ENCODE measurements around the gene CAPS2.

Gene CAPS2

DNA sequence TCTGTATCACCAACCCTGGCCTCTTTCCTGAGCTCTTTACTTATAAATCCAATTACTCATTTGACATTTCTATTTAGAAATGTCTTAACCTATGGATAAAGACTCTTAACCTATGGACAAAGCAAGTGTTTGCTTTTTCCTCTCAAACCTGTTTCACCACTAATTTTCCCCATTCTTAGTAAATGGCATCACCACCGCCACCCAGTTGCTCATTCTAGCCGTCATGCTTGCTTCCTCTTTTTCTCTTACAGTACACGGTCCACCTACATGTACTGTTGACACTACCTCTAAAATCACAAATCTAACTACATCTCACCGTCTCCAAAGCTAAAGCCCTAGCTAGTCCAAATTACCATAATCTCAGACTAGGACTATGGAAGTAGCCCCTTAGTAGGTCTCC lies 60.0 kb downstream of the CAPS2 start:
- Histone ChIP-seq H2BK5ac (ENCODE audit: low read depth, low read length, poor library complexity, severe bottlenecking) (no peak overlapping the region), H3K9ac (ENCODE audit: low read length) (no peak overlapping the region), H4K91ac (ENCODE audit: low read length) (no peak overlapping the region), H3K4me2 (ENCODE audit: low read length, poor library complexity, severe bottlenecking) (no peak overlapping the region), H2BK12ac (ENCODE audit: low read length in 2 of 2) (no peak overlapping the region), H2BK120ac (ENCODE audit: low read depth, low read length) (no peak overlapping the region), H4K8ac (ENCODE audit: low read length) (no peak overlapping the region), H3K23ac (ENCODE audit: low read length in 2 of 2) (no peak overlapping the region), H3K4me3 (ENCODE audit: insufficient read depth in 1 of 2, low read depth in 1 of 2, low read length in 2 of 2) (no peak overlapping the region), H3K36me3 (ENCODE audit: control insufficient read depth in 1 of 2, insufficient read depth in 2 of 2, low read depth in 1 of 2, low read length in 2 of 2) (no peaks in the 10 kb centered on the region), H2AK5ac (ENCODE audit: low read length, severe bottlenecking) (no peak overlapping the region), H2AFZ (ENCODE audit: low read depth, low read length) (no peak overlapping the region), H2BK15ac (ENCODE audit: low read depth, poor library complexity, severe bottlenecking) (no peak overlapping the region), H3K79me1 (replicated peaks; ENCODE audit: low read length, poor library complexity, severe bottlenecking) (no peaks in the 10 kb centered on the region), H3K4me1 (ENCODE audit: control insufficient read depth, insufficient read depth, low read depth, low read length) (no peaks in the 10 kb centered on the region), H3K27me3 (ENCODE audit: control insufficient read depth in 1 of 2, insufficient read depth in 1 of 2, low read length in 2 of 2) (no peaks in the 10 kb centered on the region), H3K9me3 (ENCODE audit: control insufficient read depth, low read length) (peaks cover 9% of the 10 kb centered on the region), H3K4ac (ENCODE audit: low read depth in 1 of 2, low read length in 2 of 2) (no peak overlapping the region), H3K14ac (ENCODE audit: low read length in 2 of 2) (no peak overlapping the region), H3K27ac (ENCODE audit: low read length, poor library complexity, severe bottlenecking) (no peak overlapping the region), H3K18ac (ENCODE audit: low read depth in 1 of 2, low read length in 2 of 2) (no peak overlapping the region)
- no peak for DNase-seq
- WGBS = 86% methylated on average over 4 of the region's 4 CpGs

DNA sequence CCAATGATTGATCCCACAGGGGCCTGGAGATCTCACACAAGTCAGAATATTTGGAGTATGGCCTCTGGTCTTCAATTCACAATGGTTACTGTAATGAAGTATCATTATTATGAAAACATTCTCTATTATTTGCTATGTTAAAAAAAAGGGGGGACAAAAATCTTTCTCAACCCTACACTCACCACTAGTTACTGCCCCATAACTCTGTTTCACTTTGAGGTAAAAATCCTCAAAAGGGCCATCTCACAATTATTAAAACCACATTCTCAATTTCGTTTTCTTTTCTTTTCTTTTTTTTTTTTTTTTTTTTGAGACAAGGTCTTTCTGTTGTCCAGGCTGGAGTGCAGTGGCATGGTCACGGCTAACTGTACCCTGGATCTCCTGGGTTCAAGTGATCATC lies 60.9 kb downstream of the CAPS2 start:
- no peak overlapping the region for H3K14ac ChIP-seq (ENCODE audit: low read length in 2 of 2)
- no peaks in the 10 kb centered on the region for H3K36me3 ChIP-seq (ENCODE audit: control insufficient read depth in 1 of 2, insufficient read depth in 2 of 2, low read depth in 1 of 2, low read length in 2 of 2)
- H3K27me3 ChIP-seq (ENCODE audit: control insufficient read depth in 1 of 2, insufficient read depth in 1 of 2, low read length in 2 of 2) = no peaks in the 10 kb centered on the region
- H2BK5ac ChIP-seq (ENCODE audit: low read depth, low read length, poor library complexity, severe bottlenecking) = no peak overlapping the region
- H3K4me2 ChIP-seq (ENCODE audit: low read length, poor library complexity, severe bottlenecking) = no peak overlapping the region
- no peak overlapping the region for H2AK5ac ChIP-seq (ENCODE audit: low read length, severe bottlenecking)
- no peak for DNase-seq
- no peak overlapping the region for H3K18ac ChIP-seq (ENCODE audit: low read depth in 1 of 2, low read length in 2 of 2)
- H4K8ac ChIP-seq (ENCODE audit: low read length) = no peak overlapping the region
- no peak overlapping the region for H3K27ac ChIP-seq (ENCODE audit: low read length, poor library complexity, severe bottlenecking)
- no peak overlapping the region for H3K23ac ChIP-seq (ENCODE audit: low read length in 2 of 2)
- H2BK120ac ChIP-seq (ENCODE audit: low read depth, low read length) = no peak overlapping the region
- H2AFZ ChIP-seq (ENCODE audit: low read depth, low read length) = no peak overlapping the region
- H3K9ac ChIP-seq (ENCODE audit: low read length) = no peak overlapping the region
- no peak overlapping the region for H3K4ac ChIP-seq (ENCODE audit: low read depth in 1 of 2, low read length in 2 of 2)
- peaks cover 13% of the 10 kb centered on the region for H3K9me3 ChIP-seq (ENCODE audit: control insufficient read depth, low read length)
- H2BK15ac ChIP-seq (ENCODE audit: low read depth, poor library complexity, severe bottlenecking) = no peak overlapping the region
- 83% methylated on average over 2 of the region's 2 CpGs for WGBS
- no peaks in the 10 kb centered on the region for H3K4me1 ChIP-seq (ENCODE audit: control insufficient read depth, insufficient read depth, low read depth, low read length)
- H3K4me3 ChIP-seq (ENCODE audit: insufficient read depth in 1 of 2, low read depth in 1 of 2, low read length in 2 of 2) = no peak overlapping the region
- H4K91ac ChIP-seq (ENCODE audit: low read length) = no peak overlapping the region
- H3K79me1 ChIP-seq (replicated peaks; ENCODE audit: low read length, poor library complexity, severe bottlenecking) = no peaks in the 10 kb centered on the region
- no peak overlapping the region for H2BK12ac ChIP-seq (ENCODE audit: low read length in 2 of 2)

DNA sequence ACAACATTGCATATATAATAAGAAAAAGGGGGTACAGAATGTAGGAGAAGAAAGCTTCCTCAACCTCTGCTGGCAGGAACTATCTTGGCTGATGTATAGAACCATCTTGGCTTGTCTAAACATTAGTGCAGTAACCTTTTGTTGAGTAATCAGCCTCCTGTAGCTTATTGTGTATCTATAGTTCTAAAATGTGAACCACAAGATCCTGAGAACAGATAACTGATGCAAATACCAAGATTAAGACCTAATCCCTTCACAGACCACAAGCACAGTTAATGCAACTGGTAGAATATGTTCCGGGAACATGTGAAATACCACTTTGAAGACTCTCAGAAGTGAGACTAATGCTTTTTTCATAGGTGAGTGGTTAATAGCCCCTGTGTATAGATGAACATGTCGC lies 69.8 kb downstream of the CAPS2 start:
- Histone ChIP-seq H2BK15ac (ENCODE audit: low read depth, poor library complexity, severe bottlenecking) (no peak overlapping the region), H2BK5ac (ENCODE audit: low read depth, low read length, poor library complexity, severe bottlenecking) (no peak overlapping the region), H4K8ac (ENCODE audit: low read length) (no peak overlapping the region), H2BK12ac (ENCODE audit: low read length in 2 of 2) (no peak overlapping the region), H3K14ac (ENCODE audit: low read length in 2 of 2) (no peak overlapping the region), H3K9ac (ENCODE audit: low read length) (no peak overlapping the region), H2BK120ac (ENCODE audit: low read depth, low read length) (no peak overlapping the region), H2AK5ac (ENCODE audit: low read length, severe bottlenecking) (no peak overlapping the region), H4K91ac (ENCODE audit: low read length) (no peak overlapping the region), H3K9me3 (ENCODE audit: control insufficient read depth, low read length) (peaks cover 5% of the 10 kb centered on the region), H3K4me3 (ENCODE audit: insufficient read depth in 1 of 2, low read depth in 1 of 2, low read length in 2 of 2) (no peak overlapping the region), H3K18ac (ENCODE audit: low read depth in 1 of 2, low read length in 2 of 2) (no peak overlapping the region), H3K4me2 (ENCODE audit: low read length, poor library complexity, severe bottlenecking) (no peak overlapping the region), H3K23ac (ENCODE audit: low read length in 2 of 2) (no peak overlapping the region), H3K27ac (ENCODE audit: low read length, poor library complexity, severe bottlenecking) (no peak overlapping the region), H2AFZ (ENCODE audit: low read depth, low read length) (no peak overlapping the region), H3K4ac (ENCODE audit: low read depth in 1 of 2, low read length in 2 of 2) (no peak overlapping the region), H3K79me1 (replicated peaks; ENCODE audit: low read length, poor library complexity, severe bottlenecking) (no peaks in the 10 kb centered on the region), H3K27me3 (ENCODE audit: control insufficient read depth in 1 of 2, insufficient read depth in 1 of 2, low read length in 2 of 2) (no peaks in the 10 kb centered on the region), H3K4me1 (ENCODE audit: control insufficient read depth, insufficient read depth, low read depth, low read length) (no peaks in the 10 kb centered on the region), H3K36me3 (ENCODE audit: control insufficient read depth in 1 of 2, insufficient read depth in 2 of 2, low read depth in 1 of 2, low read length in 2 of 2) (no peaks in the 10 kb centered on the region)
- 68% methylated on average over 1 of the region's 2 CpGs for WGBS
- peak; percentile 44 for DNase-seq

DNA sequence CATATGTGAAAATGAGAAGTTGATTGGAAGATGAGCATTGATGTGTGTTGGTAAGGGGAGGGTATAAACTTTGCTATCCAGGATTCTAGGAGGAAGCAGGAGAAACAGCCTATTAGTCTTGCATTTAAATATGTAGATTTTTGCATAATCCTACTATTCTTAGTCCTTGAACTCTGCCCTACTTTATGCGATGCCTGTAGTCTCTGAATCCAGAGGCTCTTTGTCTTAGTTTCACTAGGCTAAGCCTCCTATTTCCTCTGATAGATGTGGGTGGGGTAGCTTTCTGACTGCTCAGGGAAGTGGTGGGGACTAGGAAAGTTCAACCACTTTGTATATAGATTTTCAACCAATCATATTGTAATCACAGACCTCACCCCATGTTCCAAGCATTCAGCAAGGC lies 71.0 kb downstream of the CAPS2 start:
- no peak overlapping the region for H2BK15ac ChIP-seq (ENCODE audit: low read depth, poor library complexity, severe bottlenecking)
- no peak overlapping the region for H2BK120ac ChIP-seq (ENCODE audit: low read depth, low read length)
- WGBS = no CpG with 5 or more reads among the region's 1 CpG
- H3K27me3 ChIP-seq (ENCODE audit: control insufficient read depth in 1 of 2, insufficient read depth in 1 of 2, low read length in 2 of 2) = no peaks in the 10 kb centered on the region
- H3K23ac ChIP-seq (ENCODE audit: low read length in 2 of 2) = no peak overlapping the region
- H3K4me1 ChIP-seq (ENCODE audit: control insufficient read depth, insufficient read depth, low read depth, low read length) = no peaks in the 10 kb centered on the region
- H3K79me1 ChIP-seq (replicated peaks; ENCODE audit: low read length, poor library complexity, severe bottlenecking) = no peaks in the 10 kb centered on the region
- no peak overlapping the region for H2AK5ac ChIP-seq (ENCODE audit: low read length, severe bottlenecking)
- H3K18ac ChIP-seq (ENCODE audit: low read depth in 1 of 2, low read length in 2 of 2) = no peak overlapping the region
- no peak overlapping the region for H3K27ac ChIP-seq (ENCODE audit: low read length, poor library complexity, severe bottlenecking)
- no peaks in the 10 kb centered on the region for H3K9me3 ChIP-seq (ENCODE audit: control insufficient read depth, low read length)
- H4K8ac ChIP-seq (ENCODE audit: low read length) = no peak overlapping the region
- H3K9ac ChIP-seq (ENCODE audit: low read length) = no peak overlapping the region
- no peaks in the 10 kb centered on the region for H3K36me3 ChIP-seq (ENCODE audit: control insufficient read depth in 1 of 2, insufficient read depth in 2 of 2, low read depth in 1 of 2, low read length in 2 of 2)
- no peak overlapping the region for H2AFZ ChIP-seq (ENCODE audit: low read depth, low read length)
- H2BK12ac ChIP-seq (ENCODE audit: low read length in 2 of 2) = no peak overlapping the region
- H3K4me2 ChIP-seq (ENCODE audit: low read length, poor library complexity, severe bottlenecking) = no peak overlapping the region
- no peak overlapping the region for H3K4ac ChIP-seq (ENCODE audit: low read depth in 1 of 2, low read length in 2 of 2)
- H2BK5ac ChIP-seq (ENCODE audit: low read depth, low read length, poor library complexity, severe bottlenecking) = no peak overlapping the region
- DNase-seq = no peak
- no peak overlapping the region for H4K91ac ChIP-seq (ENCODE audit: low read length)
- no peak overlapping the region for H3K4me3 ChIP-seq (ENCODE audit: insufficient read depth in 1 of 2, low read depth in 1 of 2, low read length in 2 of 2)
- no peak overlapping the region for H3K14ac ChIP-seq (ENCODE audit: low read length in 2 of 2)

All from mesenchymal stem cell (in vitro differentiated cells and primary cell).